H1 (cell line): ENCODE data around the gene BRD4.

Experiments
- CHD7 ChIP-seq: fragments of 300-600 bp; sonication (generic); IDR thresholded peaks from 2 replicates; pipeline ENCODE4 v1.7.1; 2012; ENCODE audit warnings: low read length, moderate library complexity, mild to moderate bottlenecking, inconsistent platforms; ENCODE audit not compliant: insufficient replicate concordance
- CTCF ChIP-seq, 3 experiments: IDR thresholded peaks; 1 replicate in 2 of 3; 2 replicates in 1 of 3; pipeline versions ENCODE4 v1.5.1 to v1.6.1; 2011; ENCODE audit warnings: low read length in 3 of 3, mild to moderate bottlenecking in 3 of 3, inconsistent platforms in 2 of 3, low read depth in 1 of 3, moderate library complexity in 1 of 3; ENCODE audit not compliant: insufficient read depth in 1 of 3; ENCODE audit errors: control extremely low read depth in 1 of 3
- EZH2 ChIP-seq: fragments of 200-600 bp; sonication (generic); IDR thresholded peaks from 2 replicates; pipeline ENCODE4 v1.7.1; 2012; ENCODE audit warnings: low read depth, mild to moderate bottlenecking, moderate library complexity, low read length, inconsistent platforms; ENCODE audit not compliant: severe bottlenecking
- HDAC2 ChIP-seq, 2 experiments: fragments of 300-600 bp in 1 of 2; sonication (generic) in 1 of 2; IDR thresholded peaks; 2 replicates each; pipeline ENCODE4 v1.6.1; 2011 to 2012; ENCODE audit warnings: low read depth in 2 of 2, low read length in 2 of 2, mild to moderate bottlenecking in 2 of 2, moderate library complexity in 2 of 2, borderline replicate concordance in 1 of 2, inconsistent platforms in 1 of 2
- MAFK ChIP-seq: IDR thresholded peaks from 2 replicates; pipeline ENCODE4 v1.6.1; 2012; ENCODE audit warnings: low read depth, mild to moderate bottlenecking, improper control_type of control experiment, low read length
- SIN3A ChIP-seq, 2 experiments: IDR thresholded peaks in 1 of 2; conservative IDR thresholded peaks in 1 of 2; 2 replicates each; pipeline ENCODE4 v1.6.1; 2011 to 2012; ENCODE audit warnings: low read length in 2 of 2, improper control_type of control experiment in 1 of 2, low read depth in 1 of 2, mild to moderate bottlenecking in 1 of 2
- TAF1 ChIP-seq: IDR thresholded peaks from 2 replicates; pipeline ENCODE4 v1.6.1; 2011; ENCODE audit warnings: mild to moderate bottlenecking, low read depth, low read length
- USF2 ChIP-seq: IDR thresholded peaks from 2 replicates; pipeline ENCODE4 v1.6.1; 2011; ENCODE audit warnings: low read length, improper control_type of control experiment
- YY1 ChIP-seq: IDR thresholded peaks from 2 replicates; pipeline ENCODE4 v1.6.1; 2011; ENCODE audit warnings: low read depth, mild to moderate bottlenecking, low read length
- ZNF274 ChIP-seq: IDR thresholded peaks from 2 replicates; pipeline ENCODE4 v1.7.0; 2012; ENCODE audit warnings: low read length, borderline replicate concordance; ENCODE audit errors: extremely low read depth

- TF ChIP-seq CTCF (IDR thresholded peaks at IDR 0.05; ENCODE audit: control extremely low read depth in 1 of 3, insufficient read depth in 1 of 3, low read depth in 1 of 3, low read length in 3 of 3) (no peak), TAF1 (no peak), CHD7 (no peak), MAFK (no peak), ZNF274 (no peak), YY1 (no peak), USF2 (no peak), EZH2 (no peak), HDAC2 (IDR thresholded peaks at IDR 0.05; ENCODE audit: borderline replicate concordance in 1 of 2, low read depth in 2 of 2, low read length in 2 of 2) (no peak), SIN3A (conservative IDR thresholded peaks at IDR 0.05 in 1 of 2, IDR thresholded peaks at IDR 0.05 in 1 of 2; ENCODE audit: low read depth in 1 of 2, low read length in 2 of 2) (no peak)
Observed at GRCh38 chr19:15220833-15221232, 111.5 kb downstream of the BRD4 start.
